ENCODE results near the gene PFDN4. TPM values are rescaled to one million over a fixed set of nuclear protein-coding genes. Genes with fewer than 3 reads are reported as not detected.

The PFDN4 gene
- total RNA-seq, 1 experiment from 2014 or later = 37.0 TPM

DNA sequence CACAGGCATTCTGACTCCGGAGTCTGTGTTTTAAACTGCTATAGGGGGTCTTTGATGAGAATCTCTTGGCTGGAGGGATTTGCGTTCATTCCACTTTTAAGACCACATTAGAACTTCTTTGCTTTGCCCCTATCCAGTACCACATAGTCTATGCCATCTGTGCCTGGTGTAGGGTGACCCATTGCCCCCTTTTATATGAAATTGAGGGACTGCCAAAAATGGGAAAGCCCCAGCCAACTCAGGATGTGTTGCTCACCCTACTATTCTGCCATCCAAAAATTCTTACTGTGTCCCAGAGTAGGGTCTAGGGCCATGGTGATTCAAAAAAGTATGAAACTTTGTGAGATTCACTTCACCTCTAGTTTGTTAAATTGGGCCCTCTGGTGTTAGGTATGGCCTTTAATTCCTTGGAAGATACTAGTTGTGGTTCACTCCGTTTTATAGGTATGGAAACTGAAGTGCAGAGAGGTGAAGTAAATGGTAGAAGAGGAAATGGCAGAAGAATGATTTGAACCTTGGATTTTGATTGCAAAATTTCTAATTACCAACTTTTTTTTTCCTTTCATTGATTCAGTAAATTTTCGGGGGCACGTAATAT lies 1.4 kb downstream of the PFDN4 start:
- ChIA-PET POLR2A (interaction anchor here (0.6 to 2.8 kb wide), 15 partner anchors 10 to 567 kb away, joined by 3 to 27 read pairs (median 10); no protein-coding TSS in a partner anchor), CTCF (interaction anchor here (0.6 to 26.8 kb wide), 17 partner anchors 10 to 931 kb away, joined by 3 to 1436 read pairs (median 6); no protein-coding TSS in a partner anchor)
- Mint-ChIP-seq H3K36me3 (ENCODE audit: insufficient read depth, unreplicated experiment) (peaks cover 8% of the 10 kb centered on the region), H3K27me3 (ENCODE audit: insufficient read depth, unreplicated experiment) (no peaks in the 10 kb centered on the region), H3K4me3 (ENCODE audit: unreplicated experiment) (peak overlapping the region; percentile 76), H3K9me3 (ENCODE audit: unreplicated experiment) (no peaks in the 10 kb centered on the region), H3K27ac (ENCODE audit: low read depth, unreplicated experiment) (peak overlapping the region; percentile 100), H3K4me1 (ENCODE audit: insufficient read depth, unreplicated experiment) (peaks cover 16% of the 10 kb centered on the region)
- TF ChIP-seq, protein P1, sequence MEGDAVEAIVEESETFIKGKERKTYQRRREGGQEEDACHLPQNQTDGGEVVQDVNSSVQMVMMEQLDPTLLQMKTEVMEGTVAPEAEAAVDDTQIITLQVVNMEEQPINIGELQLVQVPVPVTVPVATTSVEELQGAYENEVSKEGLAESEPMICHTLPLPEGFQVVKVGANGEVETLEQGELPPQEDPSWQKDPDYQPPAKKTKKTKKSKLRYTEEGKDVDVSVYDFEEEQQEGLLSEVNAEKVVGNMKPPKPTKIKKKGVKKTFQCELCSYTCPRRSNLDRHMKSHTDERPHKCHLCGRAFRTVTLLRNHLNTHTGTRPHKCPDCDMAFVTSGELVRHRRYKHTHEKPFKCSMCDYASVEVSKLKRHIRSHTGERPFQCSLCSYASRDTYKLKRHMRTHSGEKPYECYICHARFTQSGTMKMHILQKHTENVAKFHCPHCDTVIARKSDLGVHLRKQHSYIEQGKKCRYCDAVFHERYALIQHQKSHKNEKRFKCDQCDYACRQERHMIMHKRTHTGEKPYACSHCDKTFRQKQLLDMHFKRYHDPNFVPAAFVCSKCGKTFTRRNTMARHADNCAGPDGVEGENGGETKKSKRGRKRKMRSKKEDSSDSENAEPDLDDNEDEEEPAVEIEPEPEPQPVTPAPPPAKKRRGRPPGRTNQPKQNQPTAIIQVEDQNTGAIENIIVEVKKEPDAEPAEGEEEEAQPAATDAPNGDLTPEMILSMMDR (IDR thresholded peaks at IDR 0.05; ENCODE audit: unreplicated experiment) = no peak
- BruUV-seq (replicated peaks) = TSS peak; percentile 33
- intact Hi-C loops (cut with micrococcal nuclease) = no loop called here
- no peak for DNase-seq (ENCODE audit: unreplicated experiment)

DNA sequence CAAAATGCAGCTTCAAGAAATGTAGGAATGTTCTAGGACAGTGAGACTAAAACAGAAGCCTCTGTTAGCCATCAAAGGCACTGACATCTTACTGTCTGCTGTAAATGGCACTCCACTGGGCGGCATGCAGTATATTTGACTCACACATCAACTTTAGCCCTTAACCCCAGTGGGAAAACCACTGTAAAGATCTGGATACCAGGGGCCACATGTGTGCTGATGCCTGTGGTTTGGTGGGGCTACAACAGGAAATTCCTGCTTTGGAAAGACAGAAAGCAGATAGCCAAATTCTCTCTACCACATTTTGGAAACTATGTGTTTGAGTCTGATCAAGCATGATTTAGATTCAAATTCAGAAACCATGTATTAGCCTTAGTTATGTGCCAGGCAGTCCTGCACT lies 4.3 kb downstream of the PFDN4 start:
- H3K27me3 Mint-ChIP-seq (ENCODE audit: insufficient read depth, unreplicated experiment) = no peaks in the 10 kb centered on the region
- H3K9me3 Mint-ChIP-seq (ENCODE audit: unreplicated experiment) = no peaks in the 10 kb centered on the region
- TF ChIP-seq, protein P1 (IDR thresholded peaks at IDR 0.05; ENCODE audit: unreplicated experiment) = no peak
- intact Hi-C loops (cut with micrococcal nuclease) = no loop called here
- H3K27ac Mint-ChIP-seq (ENCODE audit: low read depth, unreplicated experiment) = no peak overlapping the region
- H3K4me1 Mint-ChIP-seq (ENCODE audit: insufficient read depth, unreplicated experiment) = peaks cover 16% of the 10 kb centered on the region
- ChIA-PET POLR2A (interaction anchor here (1.2 to 1.3 kb wide), 2 partner anchors 8 to 106 kb away, joined by 3 to 5 read pairs; no protein-coding TSS in a partner anchor), CTCF (interaction anchor here (0.7 to 26.8 kb wide), 8 partner anchors 10 to 440 kb away, joined by 4 to 1436 read pairs (median 8); no protein-coding TSS in a partner anchor)
- no peak for DNase-seq (ENCODE audit: unreplicated experiment)
- H3K36me3 Mint-ChIP-seq (ENCODE audit: insufficient read depth, unreplicated experiment) = peaks cover 26% of the 10 kb centered on the region
- no peak overlapping the region for H3K4me3 Mint-ChIP-seq (ENCODE audit: unreplicated experiment)
- no TSS peak for BruUV-seq (replicated peaks)

DNA sequence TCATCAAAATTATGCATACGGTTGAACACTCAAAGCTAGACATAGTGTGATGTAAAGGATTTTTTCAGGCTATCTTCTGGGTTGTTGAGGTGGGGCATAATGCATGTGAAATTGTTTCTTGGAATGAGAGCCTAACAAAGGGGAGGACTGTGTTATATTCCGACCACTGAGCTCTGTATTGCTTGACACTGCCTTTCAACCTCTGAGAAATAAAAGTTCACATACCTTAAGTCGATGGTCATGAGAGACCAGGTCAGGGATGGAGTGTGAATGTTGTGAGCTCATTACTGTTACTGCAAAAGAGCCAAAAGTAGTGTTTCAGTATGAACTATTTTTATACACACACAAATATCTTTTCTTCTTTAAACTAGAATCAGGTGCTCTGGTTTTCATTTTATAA lies 5.0 kb downstream of the PFDN4 start:
- peaks cover 16% of the 10 kb centered on the region for H3K4me1 Mint-ChIP-seq (ENCODE audit: insufficient read depth, unreplicated experiment)
- H3K4me3 Mint-ChIP-seq (ENCODE audit: unreplicated experiment) = no peak overlapping the region
- CTCF ChIA-PET = interaction anchor here (0.8 to 11.4 kb wide), 8 partner anchors 8 to 456 kb away, joined by 3 to 180 read pairs (median 5); no protein-coding TSS in a partner anchor
- H3K27me3 Mint-ChIP-seq (ENCODE audit: insufficient read depth, unreplicated experiment) = no peaks in the 10 kb centered on the region
- POLR2A ChIA-PET = interaction anchor here (0.5 kb wide), 1 partner anchor 627 kb away, joined by 3 read pairs; no protein-coding TSS in a partner anchor
- no peak overlapping the region for H3K27ac Mint-ChIP-seq (ENCODE audit: low read depth, unreplicated experiment)
- TF ChIP-seq, protein P1 (IDR thresholded peaks at IDR 0.05; ENCODE audit: unreplicated experiment) = no peak
- H3K36me3 Mint-ChIP-seq (ENCODE audit: insufficient read depth, unreplicated experiment) = peaks cover 32% of the 10 kb centered on the region
- no peak for DNase-seq (ENCODE audit: unreplicated experiment)
- no peaks in the 10 kb centered on the region for H3K9me3 Mint-ChIP-seq (ENCODE audit: unreplicated experiment)
- intact Hi-C loops (cut with micrococcal nuclease) = no loop called here
- no TSS peak for BruUV-seq (replicated peaks)

DNA sequence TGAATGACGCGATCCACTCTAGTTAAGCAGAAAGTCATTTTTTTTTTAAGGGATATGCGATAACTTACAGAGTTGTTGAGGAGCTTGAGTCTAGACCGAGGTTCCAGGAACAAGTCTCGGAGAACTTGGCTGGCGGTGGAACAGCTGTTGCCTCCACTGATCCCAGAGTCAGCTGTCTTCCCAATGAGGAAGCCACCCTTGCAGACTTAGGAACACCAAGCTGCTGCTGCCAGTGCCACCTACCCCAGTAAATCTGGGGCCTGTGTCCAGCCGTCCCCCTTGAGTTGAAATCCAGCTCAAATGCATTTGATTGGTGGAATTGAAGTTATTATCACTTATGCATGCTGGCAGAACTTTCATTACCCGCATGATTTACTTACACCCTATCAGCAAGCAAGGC lies 6.7 kb downstream of the PFDN4 start:
- ChIA-PET CTCF (interaction anchor here (0.6 to 11.4 kb wide), 14 partner anchors 10 to 501 kb away, joined by 3 to 180 read pairs (median 4); no protein-coding TSS in a partner anchor), POLR2A (interaction anchor here (0.7 to 1.4 kb wide), 3 partner anchors 9 to 433 kb away, joined by 3 to 4 read pairs (median 3); no protein-coding TSS in a partner anchor)
- intact Hi-C loops (cut with micrococcal nuclease) = no loop called here
- Mint-ChIP-seq H3K27me3 (ENCODE audit: insufficient read depth, unreplicated experiment) (no peaks in the 10 kb centered on the region), H3K36me3 (ENCODE audit: insufficient read depth, unreplicated experiment) (peaks cover 42% of the 10 kb centered on the region), H3K4me3 (ENCODE audit: unreplicated experiment) (no peak overlapping the region), H3K27ac (ENCODE audit: low read depth, unreplicated experiment) (no peak overlapping the region), H3K4me1 (ENCODE audit: insufficient read depth, unreplicated experiment) (peaks cover 6% of the 10 kb centered on the region), H3K9me3 (ENCODE audit: unreplicated experiment) (no peaks in the 10 kb centered on the region)
- TF ChIP-seq, protein P1 (IDR thresholded peaks at IDR 0.05; ENCODE audit: unreplicated experiment) = no peak
- BruUV-seq (replicated peaks) = no TSS peak
- no peak for DNase-seq (ENCODE audit: unreplicated experiment)
